Dendritic cell treated with granulocyte-macrophage colony-stimulating factor and Interleukin-4, amounts not matched to agents 40 ng/mL and 50 ng/mL, for 4 days (primary cell): Measurements from ENCODE around the gene SPTBN1.
A peak's percentile ranks its signal among the peaks of the same experiment; 100 is the strongest.

Experiments
- H3K27ac Mint-ChIP-seq: one replicate; pipeline ENCODE4 v1.8.0; 2022; ENCODE audit warnings: mild to moderate bottlenecking, mixed read lengths
- H3K27me3 Mint-ChIP-seq: one replicate; pipeline ENCODE4 v1.8.0; 2022; ENCODE audit warnings: mild to moderate bottlenecking, mixed read lengths
- H3K36me3 Mint-ChIP-seq: one replicate; pipeline ENCODE4 v1.8.0; 2022; ENCODE audit warnings: low read depth, mixed read lengths
- H3K4me1 Mint-ChIP-seq: one replicate; pipeline ENCODE4 v1.8.0; 2022; ENCODE audit warnings: low read depth, mixed read lengths
- H3K4me3 Mint-ChIP-seq: one replicate; pipeline ENCODE4 v1.8.0; 2022; ENCODE audit warnings: mild to moderate bottlenecking, moderate library complexity, mixed read lengths
- H3K9me3 Mint-ChIP-seq: one replicate; pipeline ENCODE4 v1.8.0; 2022; ENCODE audit warnings: mixed read lengths
- intact Hi-C: fragments of 100-400 bp; cut with micrococcal nuclease; formaldehyde crosslinking; loops from one replicate; pipeline ENCODE4 v1.15.0; 2022

SPTBN1 gene

DNA sequence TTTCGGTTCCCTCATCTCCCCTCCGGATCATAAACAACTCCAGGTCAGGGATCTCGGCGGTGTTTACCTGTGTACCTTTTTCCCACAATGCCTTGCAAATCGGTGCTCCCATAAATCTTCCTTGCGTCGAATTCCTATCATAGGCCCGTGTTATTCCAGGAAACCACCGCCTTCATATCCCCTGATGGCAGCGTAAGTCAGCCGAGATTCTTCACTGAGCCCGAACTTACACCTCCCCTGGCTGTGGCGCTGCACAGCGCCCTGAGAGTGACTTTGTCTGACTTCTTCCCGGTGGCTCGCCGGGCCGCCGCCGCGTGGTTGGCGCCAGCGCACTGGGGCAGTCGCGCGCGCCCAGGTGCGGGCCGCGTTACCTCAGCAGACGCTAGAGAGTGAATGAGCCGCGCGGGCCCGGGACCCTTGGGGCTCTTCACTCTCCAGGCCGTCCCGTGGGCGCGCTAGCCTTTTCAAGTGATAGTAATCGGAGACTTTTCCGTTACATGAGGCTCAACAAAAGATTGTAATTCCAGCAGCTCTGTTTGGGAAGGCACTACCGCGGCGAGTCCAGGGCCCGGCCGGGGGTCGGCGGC, 101.6 kb downstream of the SPTBN1 start:
- peak overlapping the region; percentile 20 for H3K27ac Mint-ChIP-seq
- H3K9me3 Mint-ChIP-seq = no peaks in the 10 kb centered on the region
- peaks cover 70% of the 10 kb centered on the region for H3K4me1 Mint-ChIP-seq
- peak overlapping the region; percentile 74 for H3K4me3 Mint-ChIP-seq
- intact Hi-C loops = no loop called here
- H3K36me3 Mint-ChIP-seq = no peaks in the 10 kb centered on the region
- H3K27me3 Mint-ChIP-seq = peaks cover 22% of the 10 kb centered on the region

DNA sequence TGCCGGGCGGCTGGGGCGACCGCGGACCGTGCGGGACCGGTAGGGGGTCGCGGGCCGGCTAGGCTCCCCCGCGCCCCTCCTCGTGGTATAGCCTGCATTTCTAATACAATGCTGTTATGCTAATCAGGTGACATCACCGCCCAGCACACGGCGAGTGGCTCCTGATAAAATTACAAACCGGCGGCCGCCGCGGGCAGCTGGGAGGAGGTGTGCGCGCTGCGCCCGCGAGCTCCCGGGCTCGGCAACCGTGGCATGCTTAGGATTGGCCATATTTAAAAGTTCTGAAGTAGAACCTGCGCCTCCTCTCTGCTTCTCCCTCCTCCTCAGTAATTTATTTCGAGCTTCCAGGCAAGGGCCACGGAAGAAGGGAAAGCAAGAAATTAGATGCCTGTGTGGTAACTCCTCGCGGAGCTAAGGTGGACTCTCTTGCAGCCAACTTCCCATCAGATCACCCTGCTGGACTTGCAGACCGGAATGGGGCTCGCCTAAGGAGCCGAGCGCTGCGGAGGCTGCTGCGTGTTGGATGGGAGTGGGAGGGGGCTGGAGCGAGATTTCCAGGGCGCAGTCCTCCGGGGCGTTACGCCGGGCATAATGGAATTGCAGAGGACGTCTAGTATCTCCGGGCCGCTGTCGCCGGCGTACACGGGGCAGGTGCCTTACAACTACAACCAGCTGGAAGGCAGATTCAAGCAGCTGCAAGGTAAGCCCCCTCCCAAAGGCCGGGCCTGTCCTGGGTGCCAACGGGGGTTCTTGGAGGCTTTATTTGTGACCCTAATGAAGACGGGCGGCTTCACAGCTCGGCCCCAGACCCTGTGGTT, 102.3 kb downstream of the SPTBN1 start:
- Mint-ChIP-seq H3K36me3 (no peaks in the 10 kb centered on the region), H3K4me1 (peaks cover 63% of the 10 kb centered on the region), H3K27me3 (peaks cover 17% of the 10 kb centered on the region), H3K27ac (no peak overlapping the region), H3K4me3 (peak overlapping the region; percentile 78), H3K9me3 (no peaks in the 10 kb centered on the region)
- intact Hi-C loops = no loop called here

DNA sequence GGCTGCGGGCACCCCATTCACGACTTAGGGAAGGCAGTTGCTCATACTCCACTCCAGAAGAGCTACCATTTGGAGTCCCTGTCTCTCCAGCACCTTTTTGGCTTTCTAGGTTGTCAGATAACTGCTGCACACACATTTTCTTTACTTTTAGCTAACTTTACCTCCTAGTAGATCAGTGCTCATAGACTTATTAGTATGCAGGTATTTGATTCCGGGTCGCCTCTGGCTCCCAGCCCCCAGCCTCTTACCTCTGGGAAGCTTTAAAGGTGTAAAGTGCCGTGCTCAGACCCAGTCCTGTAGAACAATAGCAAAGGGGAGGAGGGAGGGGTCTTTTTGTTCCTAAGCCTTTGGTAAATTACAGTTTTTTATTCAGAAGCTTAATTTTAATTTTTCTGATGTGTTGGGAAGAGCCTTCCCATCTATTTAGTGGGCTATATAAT, 102.9 kb downstream of the SPTBN1 start:
- no peak overlapping the region for H3K27ac Mint-ChIP-seq
- H3K27me3 Mint-ChIP-seq = peaks cover 16% of the 10 kb centered on the region
- intact Hi-C loops = no loop called here
- H3K4me1 Mint-ChIP-seq = peaks cover 63% of the 10 kb centered on the region
- no peaks in the 10 kb centered on the region for H3K9me3 Mint-ChIP-seq
- peak overlapping the region; percentile 78 for H3K4me3 Mint-ChIP-seq
- no peaks in the 10 kb centered on the region for H3K36me3 Mint-ChIP-seq

DNA sequence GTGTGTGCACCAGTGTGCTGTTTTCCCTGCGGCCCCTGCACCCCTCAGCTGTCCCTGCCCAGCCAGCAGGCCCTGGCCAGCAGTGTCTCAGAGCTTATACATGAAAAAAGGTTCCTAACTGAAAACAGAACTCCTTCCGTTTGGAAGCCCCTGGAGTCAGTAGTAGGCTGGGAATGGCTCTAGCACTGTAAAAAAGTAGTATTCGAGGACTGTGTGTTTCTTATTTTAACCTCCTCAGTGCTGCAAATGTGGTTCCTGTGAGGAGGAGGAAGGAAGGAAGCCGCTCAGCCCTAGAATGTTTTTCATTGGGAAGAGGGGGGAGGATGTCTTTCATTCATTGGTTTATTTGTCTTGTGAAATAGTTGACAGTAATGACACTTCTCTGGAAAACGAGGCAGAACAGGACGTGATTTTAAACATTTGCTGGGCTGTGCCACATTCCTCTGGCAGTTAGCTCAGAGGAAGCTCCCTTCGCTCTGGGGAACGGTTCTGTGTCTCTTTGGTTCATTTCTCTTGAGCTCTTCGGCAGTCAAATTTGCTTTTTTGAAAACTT, 103.5 kb downstream of the SPTBN1 start:
- Mint-ChIP-seq H3K4me1 (peaks cover 63% of the 10 kb centered on the region), H3K27ac (peak overlapping the region; percentile 88), H3K27me3 (peaks cover 15% of the 10 kb centered on the region), H3K4me3 (peak overlapping the region; percentile 78), H3K9me3 (no peaks in the 10 kb centered on the region), H3K36me3 (no peaks in the 10 kb centered on the region)
- intact Hi-C loops = no loop called here

DNA sequence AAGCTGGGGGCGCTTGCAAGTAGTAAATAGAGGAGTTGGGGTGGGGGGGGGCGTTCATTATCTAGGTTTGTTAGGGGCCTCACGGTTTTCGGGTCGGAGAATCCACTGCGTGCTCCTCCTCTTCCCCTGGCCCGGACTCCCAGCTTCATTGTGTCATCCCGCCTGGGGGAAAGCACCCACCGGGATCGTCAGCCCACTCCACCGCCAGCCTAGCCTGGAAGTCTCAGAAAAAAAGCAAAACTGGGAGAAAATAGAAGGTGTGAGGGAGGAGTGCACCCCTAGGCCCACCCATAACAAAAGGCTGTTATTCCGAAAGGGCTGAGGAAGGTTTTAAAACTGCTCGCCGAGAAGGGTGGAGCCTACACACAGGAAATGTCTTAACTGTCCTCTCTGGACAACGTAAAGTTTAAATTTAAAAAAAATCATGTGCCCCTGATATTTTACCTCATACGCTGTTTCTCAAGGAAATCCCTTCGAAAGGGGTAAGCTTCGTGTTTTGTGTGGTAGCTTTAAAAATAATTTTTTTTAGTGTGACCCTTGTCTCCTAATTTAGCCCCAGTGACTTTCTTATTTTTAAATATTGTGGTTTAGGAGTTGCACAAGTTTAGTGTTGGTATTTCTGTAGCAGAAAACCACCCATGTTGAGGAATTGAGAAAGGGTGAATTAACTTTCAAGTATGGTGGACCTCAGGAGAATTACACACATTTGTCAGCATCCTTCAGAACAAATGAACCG, 104.2 kb downstream of the SPTBN1 start:
- no peaks in the 10 kb centered on the region for H3K9me3 Mint-ChIP-seq
- peaks cover 58% of the 10 kb centered on the region for H3K4me1 Mint-ChIP-seq
- H3K4me3 Mint-ChIP-seq = peak overlapping the region; percentile 78
- intact Hi-C loops = no loop called here
- H3K36me3 Mint-ChIP-seq = no peaks in the 10 kb centered on the region
- H3K27me3 Mint-ChIP-seq = peaks cover 8% of the 10 kb centered on the region
- peak overlapping the region; percentile 88 for H3K27ac Mint-ChIP-seq

DNA sequence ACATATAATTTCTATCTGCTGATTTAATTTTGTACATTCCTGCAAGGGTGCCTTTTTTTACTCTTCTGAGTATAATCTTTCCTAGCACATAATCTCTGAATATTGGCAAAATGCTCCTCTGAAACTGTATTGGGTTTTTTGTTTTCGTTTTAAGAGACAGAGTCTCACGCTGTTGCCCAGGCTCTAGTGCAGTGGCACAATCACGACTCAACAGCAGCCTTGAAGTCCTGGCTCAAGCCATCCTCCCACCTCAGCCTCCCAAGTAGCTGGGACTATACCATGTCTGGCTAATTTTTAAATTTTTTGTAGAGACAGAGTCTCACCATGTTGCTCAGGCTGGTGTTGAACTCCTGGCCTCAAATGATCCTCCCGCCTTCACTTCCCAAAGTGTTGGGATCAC, 104.9 kb downstream of the SPTBN1 start:
- Mint-ChIP-seq H3K27me3 (peaks cover 1% of the 10 kb centered on the region), H3K9me3 (no peaks in the 10 kb centered on the region), H3K4me1 (peaks cover 51% of the 10 kb centered on the region), H3K27ac (peak overlapping the region; percentile 88), H3K4me3 (peak overlapping the region; percentile 78), H3K36me3 (no peaks in the 10 kb centered on the region)
- intact Hi-C loops = no loop called here

DNA sequence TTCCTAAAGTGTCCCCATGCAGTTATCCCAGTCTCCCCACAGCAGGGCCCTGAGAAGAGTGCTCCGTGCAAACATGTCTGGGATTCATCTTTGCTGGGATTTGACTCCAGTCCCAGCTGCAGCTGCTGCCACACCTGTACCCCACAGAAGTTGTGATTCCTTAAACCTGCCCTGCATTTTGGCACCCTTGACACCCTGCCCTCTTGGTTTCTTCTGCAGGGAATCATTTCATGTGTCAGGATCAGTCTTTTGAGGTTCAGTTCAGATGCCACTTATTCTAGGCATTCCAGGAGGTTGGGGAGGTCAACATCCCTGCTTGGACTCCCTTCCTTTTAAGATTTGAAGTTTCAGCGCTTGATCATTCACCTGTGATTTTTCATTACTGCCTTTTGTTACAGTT, 108.3 kb downstream of the SPTBN1 start:
- Mint-ChIP-seq H3K27me3 (no peaks in the 10 kb centered on the region), H3K27ac (no peak overlapping the region), H3K9me3 (no peaks in the 10 kb centered on the region), H3K4me1 (peaks cover 38% of the 10 kb centered on the region), H3K4me3 (no peak overlapping the region), H3K36me3 (no peaks in the 10 kb centered on the region)
- intact Hi-C loops = no loop called here

DNA sequence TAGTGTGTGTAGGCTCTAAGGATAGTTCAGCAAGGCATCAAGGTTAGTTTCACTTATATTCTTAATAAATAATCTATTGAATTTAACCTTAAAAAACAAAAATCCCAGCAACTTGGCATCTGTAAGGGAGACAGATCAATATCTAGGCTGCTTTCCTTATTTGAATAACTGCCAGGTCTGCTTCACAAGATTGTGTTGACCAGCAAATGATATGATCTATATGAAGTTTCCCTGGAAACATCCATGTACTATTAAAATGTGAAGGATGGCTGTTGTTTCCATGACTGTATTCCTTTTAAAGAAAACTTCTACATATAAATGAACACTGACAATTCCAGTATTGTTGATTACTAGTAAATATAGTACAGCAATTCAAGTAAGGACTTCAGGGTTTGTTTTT, 109.4 kb downstream of the SPTBN1 start:
- no peaks in the 10 kb centered on the region for H3K27me3 Mint-ChIP-seq
- H3K4me1 Mint-ChIP-seq = peaks cover 41% of the 10 kb centered on the region
- no peaks in the 10 kb centered on the region for H3K9me3 Mint-ChIP-seq
- H3K36me3 Mint-ChIP-seq = no peaks in the 10 kb centered on the region
- intact Hi-C loops = no loop called here
- H3K27ac Mint-ChIP-seq = no peak overlapping the region
- no peak overlapping the region for H3K4me3 Mint-ChIP-seq

DNA sequence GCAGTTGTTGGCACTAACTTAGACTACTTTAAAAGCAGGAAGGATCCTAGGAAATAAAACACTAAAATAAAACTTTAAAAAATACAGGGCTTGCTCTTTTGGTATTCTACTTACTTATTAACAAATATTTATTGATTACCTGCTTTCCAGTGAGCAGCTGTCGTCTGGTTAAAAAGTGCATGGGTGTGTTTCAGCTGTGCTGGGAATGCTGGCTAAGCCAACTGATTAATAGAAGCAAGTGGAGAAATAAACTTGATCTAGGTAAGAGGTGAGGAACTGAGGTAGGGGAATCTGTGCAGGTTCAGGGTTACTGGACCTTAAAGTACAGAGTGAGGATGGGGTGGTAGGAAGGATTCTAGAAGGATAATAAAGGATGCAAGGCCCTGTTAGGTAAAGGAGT, 110.8 kb downstream of the SPTBN1 start:
- Mint-ChIP-seq H3K9me3 (no peaks in the 10 kb centered on the region), H3K4me1 (peaks cover 36% of the 10 kb centered on the region), H3K27me3 (no peaks in the 10 kb centered on the region), H3K4me3 (no peak overlapping the region), H3K27ac (peak overlapping the region; percentile 23), H3K36me3 (no peaks in the 10 kb centered on the region)
- intact Hi-C loops = no loop called here

DNA sequence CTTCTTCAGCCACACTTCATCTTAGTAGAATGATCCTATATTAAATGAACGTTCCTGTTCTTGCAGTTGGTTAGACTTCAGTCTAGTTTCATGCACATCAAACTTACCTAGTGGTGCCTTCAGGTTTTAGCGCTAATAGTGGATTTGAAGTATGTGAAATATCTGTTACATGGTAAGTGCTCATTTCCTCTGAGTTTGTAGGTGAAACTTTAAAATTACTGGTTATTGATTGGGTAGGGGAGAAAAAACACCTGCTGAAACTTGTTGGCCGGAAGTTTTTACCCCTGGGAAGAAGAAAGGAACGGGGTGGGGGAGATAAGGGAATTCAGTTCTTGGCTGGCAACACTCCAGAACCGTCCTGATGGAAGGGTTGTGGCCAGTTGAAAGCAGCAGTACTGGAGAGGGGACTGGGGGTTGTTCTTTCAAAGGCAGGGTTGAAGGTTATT, 112.8 kb downstream of the SPTBN1 start:
- Mint-ChIP-seq H3K27me3 (no peaks in the 10 kb centered on the region), H3K36me3 (no peaks in the 10 kb centered on the region), H3K9me3 (no peaks in the 10 kb centered on the region), H3K4me1 (peaks cover 45% of the 10 kb centered on the region), H3K27ac (peak overlapping the region; percentile 61), H3K4me3 (no peak overlapping the region)
- intact Hi-C loops = no loop called here

DNA sequence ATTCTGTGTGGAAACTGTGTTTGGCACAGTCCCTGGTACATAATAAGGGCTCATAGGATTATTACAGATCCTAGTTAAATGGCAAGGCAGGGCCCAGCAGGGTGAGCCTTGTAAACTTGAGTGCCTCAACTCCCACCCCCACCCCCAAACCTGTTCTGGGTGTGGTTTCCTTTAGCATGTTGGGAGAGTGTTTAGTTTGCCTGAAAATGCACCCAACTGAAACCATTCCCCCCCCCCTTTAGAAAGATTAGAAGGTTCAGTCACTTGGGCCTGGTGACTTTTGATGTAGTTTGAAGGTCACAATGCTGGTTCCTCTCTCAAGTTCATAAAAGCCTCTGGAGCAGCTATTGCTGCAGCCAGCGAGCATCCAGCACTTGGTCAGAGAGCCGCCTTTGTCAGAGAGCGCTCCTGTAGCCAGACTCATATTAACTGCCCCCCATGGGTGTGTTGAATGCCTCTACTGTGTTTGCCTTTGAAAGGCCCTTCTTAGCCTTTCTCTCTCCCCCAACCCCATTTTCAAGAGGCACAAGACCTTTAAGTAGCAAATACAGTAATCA, 113.7 kb downstream of the SPTBN1 start:
- Mint-ChIP-seq H3K4me3 (no peak overlapping the region), H3K9me3 (no peaks in the 10 kb centered on the region), H3K36me3 (no peaks in the 10 kb centered on the region), H3K27me3 (no peaks in the 10 kb centered on the region), H3K4me1 (peaks cover 54% of the 10 kb centered on the region), H3K27ac (no peak overlapping the region)
- intact Hi-C loops = no loop called here

DNA sequence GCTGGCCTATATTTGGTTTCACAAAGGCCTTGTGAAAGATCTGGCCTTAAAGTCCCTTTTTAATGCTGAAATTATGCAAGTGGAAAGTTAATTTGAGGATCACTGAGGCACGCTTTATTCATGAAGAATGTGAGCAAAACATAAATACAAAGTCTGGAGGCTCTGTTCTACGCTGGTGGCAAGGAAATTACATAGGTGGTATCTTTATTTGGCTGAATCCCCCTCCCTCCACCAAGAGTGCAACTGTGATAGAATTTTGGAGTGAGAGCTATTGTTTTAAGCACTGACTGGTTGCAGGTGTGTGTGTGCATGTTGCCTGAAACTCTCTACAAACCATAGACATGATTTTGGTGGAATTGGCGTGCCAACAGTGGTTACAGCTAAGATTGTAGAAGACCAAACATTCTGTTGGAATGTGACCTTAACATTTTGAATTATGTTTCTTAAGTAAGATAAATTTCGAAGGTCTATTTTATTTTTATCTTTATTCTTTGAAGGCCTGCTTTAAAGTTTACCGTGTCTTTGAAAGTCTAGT, 114.3 kb downstream of the SPTBN1 start:
- intact Hi-C loops = no loop called here
- Mint-ChIP-seq H3K9me3 (no peaks in the 10 kb centered on the region), H3K4me3 (no peak overlapping the region), H3K36me3 (no peaks in the 10 kb centered on the region), H3K4me1 (peaks cover 56% of the 10 kb centered on the region), H3K27ac (no peak overlapping the region), H3K27me3 (no peaks in the 10 kb centered on the region)

DNA sequence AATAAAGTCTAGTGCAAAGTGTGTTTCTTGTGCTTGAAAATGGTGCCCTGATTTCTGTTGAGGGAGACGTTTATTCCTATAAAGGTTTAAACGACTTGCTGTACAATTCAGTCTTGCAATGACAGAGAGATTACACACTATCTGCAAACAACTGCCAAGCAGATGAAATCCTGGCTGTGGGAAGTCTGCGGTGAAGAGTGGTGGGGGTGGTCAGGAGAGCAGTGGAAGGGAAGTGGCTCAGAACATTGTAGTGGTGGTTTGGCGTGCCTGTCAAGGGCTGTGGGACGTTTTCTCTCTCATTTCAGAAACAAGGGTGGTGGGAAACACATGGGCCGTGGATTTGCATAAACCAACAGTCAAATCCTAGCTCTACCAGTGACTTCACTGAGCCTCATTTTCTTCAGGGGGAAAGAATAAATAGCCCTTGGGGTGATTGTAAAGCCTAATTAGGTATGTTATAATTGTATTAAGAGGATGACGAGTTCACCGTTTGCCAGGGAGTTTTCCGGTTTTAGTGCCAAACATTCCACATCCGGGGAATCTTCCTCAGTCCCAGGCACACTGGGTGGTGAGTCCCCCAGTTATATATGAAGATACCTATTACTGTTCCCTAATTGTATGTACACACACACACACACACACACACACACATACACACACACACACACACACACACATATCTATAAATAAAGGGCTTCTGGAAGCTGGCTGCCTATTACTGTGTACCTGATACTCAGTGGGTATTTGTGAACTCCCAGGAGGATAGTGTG, 115.0 kb downstream of the SPTBN1 start:
- no peaks in the 10 kb centered on the region for H3K36me3 Mint-ChIP-seq
- H3K4me3 Mint-ChIP-seq = no peak overlapping the region
- H3K27me3 Mint-ChIP-seq = no peaks in the 10 kb centered on the region
- peaks cover 61% of the 10 kb centered on the region for H3K4me1 Mint-ChIP-seq
- intact Hi-C loops = no loop called here
- no peak overlapping the region for H3K27ac Mint-ChIP-seq
- no peaks in the 10 kb centered on the region for H3K9me3 Mint-ChIP-seq
